Ureter (tissue), 1 donor: Measurements from ENCODE around the gene NELFA. TPM values are rescaled to one million over a fixed set of nuclear protein-coding genes. Genes with fewer than 3 reads are reported as not detected.

Experiments
- DNase-seq: peaks from one replicate; pipeline ENCODE4 v3.0.0-alpha.2; 2020; ENCODE audit warnings: low spot score
- total RNA-seq: library from RNA; stranded (reverse); gene quantifications from one replicate; pipeline ENCODE4 v1.2.4, GENCODE V29; 2023
- donor health status: DM: yes; HTN: yes; CAD: no.

Gene NELFA
- total RNA-seq, result 50.7 TPM

GRCh38 chr4:2008921-2009650 is at the start of gene NELFA:
Gene NELFA, minus strand, starts transcription at chr4:2008974. Its CDS starts 15 bp downstream, at chr4:2008959.
- DNase-seq, result peak; percentile 96

DNA sequence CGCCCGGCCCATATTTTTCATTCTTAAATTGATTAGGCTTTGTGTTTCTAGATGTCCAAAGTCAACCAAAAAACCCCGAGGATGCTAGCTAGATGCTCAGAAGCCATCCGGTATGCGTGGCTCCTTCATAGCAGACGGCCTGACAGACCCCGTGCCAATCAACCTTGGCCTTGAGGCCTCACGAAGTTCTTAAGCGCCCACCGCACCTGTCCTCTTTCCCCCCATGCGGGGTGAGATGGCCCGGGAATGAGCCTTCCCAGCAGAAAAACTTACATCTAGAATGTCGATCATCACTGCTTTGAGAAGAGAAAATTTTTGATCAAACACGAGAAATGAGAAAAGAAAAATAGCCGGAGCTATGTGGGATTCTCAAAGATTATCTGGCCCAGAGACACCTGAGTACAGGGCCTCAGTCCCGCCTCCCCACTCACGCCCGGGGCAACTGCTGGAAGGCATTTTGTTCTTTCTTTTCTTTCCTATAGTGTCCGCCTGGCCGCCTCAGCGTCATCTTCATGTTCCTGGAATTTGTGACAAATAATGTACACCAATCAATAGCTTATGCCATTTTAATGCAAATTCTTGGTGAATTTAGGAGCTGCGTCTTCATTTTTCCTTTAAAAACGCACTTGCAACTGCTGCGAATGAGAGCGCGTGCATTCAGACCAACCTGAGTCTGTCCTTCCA is 48.8 kb upstream of the NELFA start:
- no peak for DNase-seq

GRCh38 chr4:2054217-2054616 is 45.4 kb upstream of the NELFA start:
- DNase-seq, result no peak

GRCh38 chr4:2051086-2051485 is 42.3 kb upstream of the NELFA start:
- DNase-seq, result no peak

DNA sequence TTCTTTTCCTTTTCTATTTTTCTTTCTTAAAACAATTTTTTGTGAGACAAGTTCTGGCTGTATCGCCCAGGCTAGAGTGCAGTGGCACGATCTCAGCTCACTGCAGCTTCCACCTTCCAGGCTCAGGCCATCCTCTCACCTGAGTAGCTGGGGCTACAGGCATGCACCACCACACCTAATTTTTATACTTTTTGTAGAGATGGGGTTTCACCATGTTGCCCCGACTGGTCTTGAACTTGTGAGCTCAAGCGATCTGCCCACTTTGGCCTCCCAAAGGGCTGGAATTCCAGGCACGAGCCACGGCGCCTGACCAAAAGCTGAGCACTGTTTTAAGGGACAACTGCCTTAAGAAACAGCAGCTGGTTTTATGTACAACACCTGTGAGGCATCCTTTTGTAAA is 41.0 kb upstream of the NELFA start:
- DNase-seq, result no peak

GRCh38 chr4:2049381-2049780 is 40.6 kb upstream of the NELFA start:
- no peak for DNase-seq

DNA sequence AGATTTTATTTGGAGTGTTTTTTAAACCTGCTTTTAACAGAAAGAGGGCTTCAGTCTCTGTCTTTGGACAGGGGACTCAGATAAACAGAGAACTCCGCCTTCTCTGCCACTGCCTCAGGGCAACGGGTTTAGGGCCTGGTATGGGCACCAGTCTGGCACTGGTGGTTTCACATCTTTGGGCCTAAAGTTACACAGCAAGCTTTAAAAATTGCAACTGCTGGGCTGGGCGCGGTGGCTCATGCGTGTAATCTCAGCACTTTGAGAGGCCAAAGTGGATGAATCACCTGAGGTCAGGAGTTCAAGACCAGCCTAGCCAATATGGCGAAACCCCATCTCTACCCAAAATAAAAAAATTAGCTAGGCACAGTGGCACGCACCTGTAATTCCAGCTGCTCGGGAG is 40.1 kb upstream of the NELFA start:
- no peak for DNase-seq

- no peak for DNase-seq
Observed at GRCh38 chr4:2047781-2048581, 39.2 kb upstream of the NELFA start.

GRCh38 chr4:2047031-2047660 is 38.4 kb upstream of the NELFA start:
- no peak for DNase-seq

DNA sequence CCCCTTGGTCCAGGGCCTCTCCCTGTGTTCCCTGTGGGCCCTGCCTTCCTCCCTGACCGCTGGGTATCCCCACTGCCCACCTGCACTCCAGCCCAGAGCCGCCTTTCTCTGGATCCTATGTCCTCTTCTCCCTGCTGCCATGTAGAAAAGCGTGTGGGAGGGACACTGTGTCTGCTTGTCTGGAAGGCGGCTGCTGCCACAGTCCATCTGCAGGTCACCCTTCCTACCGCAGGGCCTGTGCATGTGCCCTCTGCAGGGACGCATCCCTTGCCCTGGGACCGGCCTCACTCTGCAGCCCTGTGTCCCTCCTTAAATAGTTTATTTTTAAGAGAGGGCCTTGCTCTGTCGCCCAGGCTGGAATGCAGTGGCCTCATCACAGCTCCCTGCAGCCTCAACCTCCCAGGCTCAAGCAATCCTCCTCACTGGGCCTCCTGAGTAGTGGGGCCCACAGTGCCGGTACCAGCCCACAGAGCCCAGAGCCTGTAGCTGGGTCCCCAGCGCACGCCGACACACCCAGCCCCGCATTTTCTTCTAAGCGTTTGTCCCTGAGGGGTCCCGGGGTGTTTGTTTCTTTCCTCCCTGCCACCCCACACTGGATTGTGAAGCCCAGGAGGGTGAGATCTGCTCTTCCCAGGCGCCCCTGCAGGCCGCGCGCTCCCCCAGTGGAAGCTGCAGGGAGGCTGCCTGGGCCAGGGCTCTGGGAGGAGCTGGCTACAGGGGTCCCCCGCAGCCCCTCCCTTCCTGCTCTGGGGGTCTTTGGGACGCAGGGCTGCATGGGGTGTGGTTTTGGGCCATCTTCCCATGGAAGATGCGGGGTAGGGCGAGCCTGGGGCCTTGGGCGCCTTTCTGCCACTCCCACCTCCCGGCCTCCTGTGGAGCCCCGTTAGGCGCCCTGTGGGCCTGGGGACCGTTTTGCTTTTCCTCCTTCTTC is 37.5 kb upstream of the NELFA start:
- DNase-seq, result no peak

DNA sequence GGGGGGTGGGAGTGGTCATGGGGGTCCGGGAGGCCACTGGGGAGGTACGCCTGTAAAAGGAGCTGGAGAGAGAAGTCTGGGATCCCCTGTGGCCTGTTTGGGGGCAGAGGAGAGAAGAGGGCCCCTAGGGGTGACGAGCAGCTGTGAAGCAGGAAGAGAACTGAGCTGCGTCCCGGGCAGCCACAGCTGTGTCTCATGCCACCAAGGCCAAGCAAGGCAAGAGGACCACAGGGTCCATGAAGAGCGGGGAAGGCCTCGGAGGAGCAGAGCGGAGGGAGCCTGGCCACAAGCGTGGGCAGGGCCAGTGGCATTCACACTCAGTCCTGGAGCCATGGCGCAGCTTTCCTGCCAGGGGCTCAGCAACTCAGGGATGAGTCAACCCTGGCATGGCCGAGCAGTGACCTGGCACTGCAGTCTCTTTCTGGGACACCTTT is 36.8 kb upstream of the NELFA start:
- no peak for DNase-seq

GRCh38 chr4:2044542-2045517 is 36.1 kb upstream of the NELFA start:
- no peak for DNase-seq

GRCh38 chr4:2044119-2044485 is 35.3 kb upstream of the NELFA start:
- DNase-seq, result no peak

GRCh38 chr4:2043396-2044118 is 34.8 kb upstream of the NELFA start:
- no peak for DNase-seq

GRCh38 chr4:2042947-2043395 is 34.2 kb upstream of the NELFA start:
- DNase-seq, result no peak

DNA sequence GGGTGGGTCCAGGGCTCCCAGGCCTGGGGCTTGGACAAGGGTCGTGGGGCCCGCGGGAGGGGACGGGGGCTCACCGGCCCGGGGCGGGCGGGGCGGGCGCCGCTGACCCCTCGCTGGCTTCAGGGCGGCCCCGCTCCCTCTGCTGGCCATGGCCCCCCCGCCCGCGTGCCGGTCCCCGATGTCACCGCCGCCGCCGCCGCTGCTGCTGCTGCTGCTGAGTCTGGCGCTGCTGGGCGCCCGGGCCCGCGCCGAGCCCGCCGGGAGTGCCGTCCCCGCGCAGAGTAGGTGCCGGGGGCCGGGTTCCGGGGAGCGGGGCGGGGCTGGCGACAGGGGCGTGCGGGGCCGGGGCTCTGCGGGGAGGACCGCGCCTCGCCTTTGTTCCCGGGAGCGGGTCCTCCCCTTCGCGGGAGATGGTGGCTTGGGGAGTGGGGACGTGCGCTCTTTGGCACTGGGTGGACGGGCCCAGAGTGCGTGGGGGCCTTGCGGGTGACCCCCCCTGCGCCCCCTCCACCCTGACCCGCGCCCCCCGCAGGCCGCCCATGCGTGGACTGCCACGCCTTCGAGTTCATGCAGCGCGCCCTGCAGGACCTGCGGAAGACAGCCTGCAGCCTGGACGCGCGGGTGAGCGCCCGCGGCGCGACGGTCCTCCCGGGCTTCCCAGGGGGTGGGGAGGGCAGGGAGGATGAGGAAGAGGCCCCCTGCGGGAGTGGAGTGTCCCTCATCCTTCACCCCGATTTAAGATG is 33.6 kb upstream of the NELFA start:
- no peak for DNase-seq

DNA sequence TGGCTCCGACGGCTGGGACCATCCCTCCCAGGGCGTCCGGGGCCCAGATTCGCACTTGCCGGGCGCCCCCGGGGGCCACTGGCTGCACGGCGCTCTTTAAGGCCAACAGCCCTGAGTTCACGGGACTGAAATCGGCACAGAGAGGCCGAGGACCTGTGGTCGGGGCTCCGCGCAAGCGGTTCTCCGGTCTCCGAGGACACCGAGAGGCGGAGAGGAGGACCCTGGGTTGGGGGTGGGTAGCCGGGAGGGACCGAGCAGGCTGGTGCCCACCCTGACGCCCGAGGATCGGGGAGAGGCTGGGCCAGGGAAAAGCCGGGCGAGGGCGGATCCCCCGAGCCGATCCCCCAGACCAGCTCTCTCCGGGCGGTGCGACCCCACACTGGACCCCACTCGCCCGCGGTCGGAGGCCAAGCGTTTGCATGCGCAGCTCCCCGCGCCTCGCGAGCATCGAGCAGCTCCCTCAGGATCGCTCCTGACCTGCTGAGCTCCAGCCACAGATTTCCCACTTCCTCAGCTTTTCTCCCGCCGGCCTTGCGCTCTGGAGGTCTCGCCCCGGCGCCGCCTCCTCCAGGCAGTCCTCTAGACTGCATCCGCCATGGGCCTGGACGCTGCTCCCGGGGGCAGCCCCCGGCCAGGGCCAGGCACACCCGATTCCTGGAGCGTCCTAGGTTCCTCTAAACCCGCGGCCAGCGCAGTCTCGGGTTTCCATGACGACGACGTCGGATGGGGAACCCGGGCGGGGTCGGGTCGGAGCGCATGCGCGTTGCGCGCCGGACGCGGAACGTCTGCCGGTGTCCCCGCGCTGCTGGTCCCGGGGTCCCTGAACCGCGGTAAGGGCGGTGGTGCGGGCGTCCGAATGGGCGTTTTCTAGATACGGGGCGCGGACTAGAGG is 32.7 kb upstream of the NELFA start:
- peak; percentile 75 for DNase-seq
